HG02571 (cell line): ENCODE results near the gene CDK10.

Experiments used
- ATAC-seq: cut with Tn5 transposase; IDR thresholded peaks from one replicate; pipeline ENCODE4 v1.9.1; 2021; ENCODE audit warnings: mild to moderate bottlenecking, moderate library complexity; ENCODE audit not compliant: unreplicated experiment

CDK10 gene

DNA sequence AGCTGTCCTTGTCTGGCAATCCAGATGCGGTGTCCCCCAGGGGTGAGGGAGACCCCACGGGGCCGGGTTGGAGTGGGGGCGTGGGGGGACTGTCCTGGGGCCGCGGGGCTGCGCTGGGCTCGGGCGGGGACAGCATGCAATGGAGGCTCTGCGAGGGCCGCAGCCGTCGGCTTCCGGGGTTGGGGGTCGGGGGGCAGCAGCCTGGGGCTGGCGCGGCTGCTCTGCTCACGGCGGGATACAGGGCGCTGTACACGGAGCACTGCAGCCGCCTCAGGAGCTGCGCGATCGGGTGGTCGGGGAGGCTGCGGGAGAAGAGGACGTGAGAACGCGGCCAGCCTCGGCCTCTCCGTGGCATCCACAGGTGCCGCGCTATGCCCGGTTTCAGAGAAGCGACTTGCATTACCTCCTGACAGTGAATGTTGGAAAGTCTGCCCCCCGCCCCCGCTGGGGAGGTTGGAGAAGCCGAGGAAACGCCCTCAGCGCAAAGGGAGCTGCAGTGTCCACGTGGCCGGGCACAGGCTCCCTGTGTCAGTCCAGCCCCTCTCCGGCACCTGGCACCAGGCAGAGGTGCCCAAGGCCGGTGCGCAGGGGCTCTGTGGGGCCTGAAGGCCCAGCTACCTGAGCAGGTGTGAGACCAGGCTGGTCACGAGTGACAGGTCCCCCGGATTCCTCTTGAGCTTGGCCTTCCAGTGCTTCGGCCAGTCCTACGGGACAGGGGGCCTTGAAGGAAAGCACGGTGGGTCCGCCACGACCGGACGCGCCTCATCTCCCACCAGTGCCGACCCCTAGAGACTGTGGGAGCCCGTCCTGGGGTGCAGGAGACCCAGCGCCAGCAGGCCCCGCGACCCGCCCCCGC lies 24.4 kb downstream of the CDK10 start:
- no peak for ATAC-seq

DNA sequence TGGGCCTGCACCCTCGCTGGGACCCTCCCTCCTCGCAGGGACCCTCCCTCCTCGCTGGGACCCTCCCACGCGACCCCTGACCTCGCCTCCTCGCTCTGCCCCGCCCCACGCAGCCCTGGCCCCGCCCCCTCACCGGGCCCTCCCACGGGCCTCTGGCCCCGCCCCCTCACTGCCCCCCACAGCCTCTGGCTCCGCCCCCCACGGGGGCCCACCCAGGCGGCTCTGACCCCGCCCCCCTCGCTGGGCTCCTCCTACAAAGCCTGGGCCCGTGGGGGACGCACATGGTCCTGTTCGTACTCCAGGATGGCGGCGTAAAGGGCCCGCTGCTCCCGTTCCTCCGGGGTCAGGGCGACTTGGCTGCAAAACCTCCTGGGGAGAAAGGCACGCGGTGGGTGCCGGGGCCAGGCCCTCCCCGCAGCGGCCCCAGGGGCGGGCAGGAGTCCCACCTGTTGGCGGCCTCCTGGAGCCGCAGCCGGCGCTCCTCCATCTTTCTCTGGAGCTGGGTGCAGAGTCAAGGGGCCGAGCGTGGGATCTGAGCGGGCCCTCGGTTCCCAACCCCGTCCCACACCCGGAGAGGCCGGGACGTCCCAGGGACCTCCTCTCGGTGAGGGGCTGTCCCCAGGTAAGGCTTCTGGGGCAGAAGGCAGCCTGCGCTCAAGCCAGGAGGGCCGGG lies 25.2 kb downstream of the CDK10 start:
- ATAC-seq, result no peak

GRCh38 chr16:89712274-89712781 lies 25.8 kb downstream of the CDK10 start:
- no peak for ATAC-seq

- ATAC-seq, result no peak
These were observed 30.0 kb downstream of the CDK10 start for GRCh38 chr16:89716493-89716892.

- no peak for ATAC-seq
These were observed 30.6 kb downstream of the CDK10 start for GRCh38 chr16:89716916-89717687.

GRCh38 chr16:89717688-89718505 lies 31.4 kb downstream of the CDK10 start:
- no peak for ATAC-seq

- ATAC-seq, result peak; percentile 16
These were observed 34.0 kb downstream of the CDK10 start for GRCh38 chr16:89720551-89720812.

GRCh38 chr16:89720813-89721545 lies 34.5 kb downstream of the CDK10 start, which contains the start of the genes VPS9D1 and ZNF276:
TSS of gene VPS9D1 (minus strand) at chr16:89720898. CDS start at chr16:89720861, 37 bp downstream.
TSS of gene ZNF276 (plus strand) at chr16:89721537. CDS start at chr16:89721641, 104 bp downstream.
- ATAC-seq, result peak; percentile 58

- peak; percentile 26 for ATAC-seq
These were observed 35.3 kb downstream of the CDK10 start for GRCh38 chr16:89721546-89722391.

DNA sequence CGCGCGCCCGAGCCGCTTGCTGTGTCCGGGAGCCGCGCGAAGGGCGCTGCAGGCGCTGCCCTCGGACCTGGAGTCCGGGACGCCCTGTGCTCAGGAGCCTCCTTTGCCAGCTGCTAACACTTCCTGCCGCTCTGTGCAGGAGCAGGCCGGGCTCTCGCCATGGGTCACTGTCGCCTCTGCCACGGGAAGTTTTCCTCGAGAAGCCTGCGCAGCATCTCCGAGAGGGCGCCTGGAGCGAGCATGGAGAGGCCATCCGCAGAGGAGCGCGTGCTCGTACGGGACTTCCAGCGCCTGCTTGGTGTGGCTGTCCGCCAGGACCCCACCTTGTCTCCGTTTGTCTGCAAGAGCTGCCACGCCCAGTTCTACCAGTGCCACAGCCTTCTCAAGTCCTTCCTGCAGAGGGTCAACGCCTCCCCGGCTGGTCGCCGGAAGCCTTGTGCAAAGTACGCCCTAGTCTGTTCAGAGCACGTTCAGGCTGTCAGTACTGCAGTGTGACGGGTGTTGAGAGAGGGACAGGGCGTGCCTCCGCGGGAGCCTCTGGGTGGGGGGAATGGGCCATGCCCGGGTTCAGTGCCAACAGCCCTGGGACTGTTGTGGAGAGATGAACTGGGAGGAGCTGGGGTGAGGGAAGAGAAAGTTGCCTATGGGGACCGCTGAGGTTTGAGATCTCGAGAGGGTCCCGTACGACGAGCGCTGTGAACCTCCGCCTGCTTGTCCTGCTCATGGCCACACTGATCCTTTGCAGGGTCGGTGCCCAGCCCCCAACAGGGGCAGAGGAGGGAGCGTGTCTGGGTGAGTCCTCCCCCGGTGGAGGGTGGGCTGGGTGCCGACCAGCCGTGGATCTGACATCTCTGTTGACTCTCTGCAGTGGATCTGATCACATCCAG lies 36.1 kb downstream of the CDK10 start:
- ATAC-seq, result peak; percentile 1

- no peak for ATAC-seq
These were observed 37.1 kb downstream of the CDK10 start for GRCh38 chr16:89723279-89724250.

- ATAC-seq, result no peak
These were observed 41.1 kb downstream of the CDK10 start for GRCh38 chr16:89727406-89728120.

DNA sequence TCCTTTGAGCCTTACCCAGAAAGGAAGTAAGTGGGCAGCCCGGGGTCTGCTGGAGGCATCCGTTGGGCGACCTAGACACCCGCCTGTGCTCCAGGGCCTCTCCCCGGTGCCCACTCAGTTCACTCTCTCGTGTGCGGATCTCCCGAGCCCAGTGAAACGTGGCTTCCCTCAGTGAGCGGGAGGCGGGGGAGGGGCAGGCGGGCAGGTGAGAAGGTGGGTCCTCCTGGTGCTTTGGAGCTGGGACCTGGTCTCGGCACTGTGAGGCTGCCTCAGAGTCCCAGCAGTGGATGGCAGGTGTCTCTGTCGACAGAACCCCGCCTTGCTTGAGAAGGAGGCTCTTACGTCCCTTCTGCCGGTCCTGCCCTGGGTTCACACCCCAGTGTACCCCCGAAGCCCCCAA lies 42.8 kb downstream of the CDK10 start:
- no peak for ATAC-seq

DNA sequence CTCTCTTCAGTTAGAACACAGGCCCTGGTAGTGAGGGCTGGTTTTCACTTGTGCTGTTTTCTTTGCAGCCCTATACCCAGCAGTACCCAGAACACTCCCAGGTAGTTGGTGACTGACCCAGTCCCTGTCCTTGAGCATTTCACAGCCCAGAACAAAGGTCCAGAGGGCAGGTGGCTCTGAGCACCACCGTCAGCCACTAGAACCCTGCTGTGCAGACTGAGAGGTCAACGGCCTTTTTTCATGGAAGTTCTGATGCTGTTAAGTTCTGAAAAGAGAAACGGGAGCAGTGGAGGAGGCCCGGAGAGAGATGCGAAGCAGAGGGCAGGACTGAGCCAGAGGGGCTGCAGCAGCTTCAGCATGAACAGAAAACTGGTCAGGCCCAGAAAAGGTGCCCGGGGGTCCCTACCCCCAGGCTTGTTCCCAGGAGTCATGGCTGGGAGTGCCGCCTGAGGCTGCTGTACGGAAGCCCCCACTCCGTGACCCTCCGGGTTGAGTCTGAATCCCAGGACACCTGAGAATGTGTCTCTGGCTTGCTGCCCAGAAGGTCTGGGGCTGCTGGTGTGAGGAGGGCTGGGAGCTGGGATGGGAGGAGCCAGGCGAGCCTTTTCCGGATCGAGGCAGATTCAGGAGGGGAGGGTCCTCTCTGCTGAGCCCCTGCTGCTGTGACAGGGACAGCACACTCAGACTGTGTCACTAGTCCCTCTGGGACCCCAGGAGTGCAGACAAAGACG lies 43.5 kb downstream of the CDK10 start:
- ATAC-seq, result no peak

- no peak for ATAC-seq
These were observed 44.2 kb downstream of the CDK10 start for GRCh38 chr16:89730610-89731234.
